HepG2 (cell line): ENCODE results near the gene SLC26A2. TPM values are rescaled to one million over a fixed set of nuclear protein-coding genes. Genes with fewer than 3 reads are reported as not detected.

Experiments
- AGO1 ChIP-seq: fragments of 200-400 bp; formaldehyde crosslinking; IDR thresholded peaks from 2 replicates; pipeline ENCODE4 v1.6.1; 2017; ENCODE audit warnings: mild to moderate bottlenecking, low read depth, low read length, moderate library complexity; ENCODE audit not compliant: poor library complexity, severe bottlenecking
- ATF7-NPFF ChIP-seq: sonication (generic); formaldehyde crosslinking; IDR thresholded peaks from 2 replicates; pipeline ENCODE4 v1.8.1; 2023; ENCODE audit warnings: mild to moderate bottlenecking, low read depth, missing genetic modification reagents, moderate library complexity
- CREB1 ChIP-seq, 2 experiments: fragments of 450-650 bp in 1 of 2; IDR thresholded peaks; 2 replicates each; pipeline ENCODE4 v1.6.1; 2016 to 2017; ENCODE audit warnings: control low read depth in 1 of 2, mild to moderate bottlenecking in 1 of 2, missing compliant biosample characterization in 1 of 2, missing genetic modification characterization in 1 of 2
- FIP1L1 ChIP-seq: fragments of 200-400 bp; formaldehyde crosslinking; IDR thresholded peaks from 2 replicates; pipeline ENCODE4 v1.6.1; 2018; ENCODE audit warnings: low read depth, mild to moderate bottlenecking, low read length, moderate library complexity, borderline replicate concordance; ENCODE audit not compliant: insufficient read depth
- MAF1 ChIP-seq: sonication (generic); formaldehyde crosslinking; IDR thresholded peaks from 2 replicates; pipeline ENCODE4 v1.5.0; 2020; ENCODE audit warnings: missing genetic modification reagents, borderline replicate concordance
- MLLT10 ChIP-seq: sonication (generic); formaldehyde crosslinking; IDR thresholded peaks from 2 replicates; pipeline ENCODE4 v1.4.0; 2020; ENCODE audit warnings: missing genetic modification reagents
- NR2F2 ChIP-seq: IDR thresholded peaks from 2 replicates; pipeline ENCODE4 v1.6.1; 2012; ENCODE audit warnings: low read depth, inconsistent platforms, borderline replicate concordance
- RFXAP ChIP-seq: sonication (generic); formaldehyde crosslinking; IDR thresholded peaks from 2 replicates; pipeline ENCODE4 v1.4.0; 2020; ENCODE audit warnings: missing genetic modification reagents, borderline replicate concordance
- WIZ ChIP-seq: sonication (generic); formaldehyde crosslinking; IDR thresholded peaks from 2 replicates; pipeline ENCODE4 v1.5.1; 2020; ENCODE audit warnings: mild to moderate bottlenecking, missing genetic modification reagents
- ZNF333 ChIP-seq: sonication (generic); formaldehyde crosslinking; IDR thresholded peaks from 2 replicates; pipeline ENCODE4 v1.4.0; 2020; ENCODE audit warnings: mild to moderate bottlenecking, missing genetic modification reagents, borderline replicate concordance
- ZNF350 ChIP-seq: sonication (generic); formaldehyde crosslinking; IDR thresholded peaks from 2 replicates; pipeline ENCODE4 v1.4.0; 2020; ENCODE audit warnings: mild to moderate bottlenecking, low read depth, missing genetic modification reagents, borderline replicate concordance
- ZNF614 ChIP-seq: IDR thresholded peaks from 2 replicates; pipeline ENCODE4 v1.6.1; 2018; ENCODE audit warnings: missing biosample characterization, missing genetic modification reagents, inconsistent platforms, borderline replicate concordance
- ZNF691 ChIP-seq: sonication (generic); formaldehyde crosslinking; IDR thresholded peaks from 2 replicates; pipeline ENCODE4 v1.4.0; 2020; ENCODE audit warnings: missing genetic modification reagents, low read depth, mild to moderate bottlenecking, borderline replicate concordance
- ZNF720 ChIP-seq: sonication (generic); formaldehyde crosslinking; IDR thresholded peaks from 2 replicates; pipeline ENCODE4 v1.4.0; 2020; ENCODE audit warnings: missing genetic modification reagents
- polyA plus RNA-seq, 8 experiments: library from polyadenylated mRNA; depleted of rRNA in 3 of 8; stranded (reverse) in 7 of 8; unstranded in 1 of 8; fragments of >200 nt; fragmentation: Illumina TruSeq in 4 of 8; extraction: Trizol in 4 of 8; gene quantifications; 2 replicates each; pipeline versions ENCODE4 v1.2.1 to v1.2.3, GENCODE V29; 2011 to 2016; ENCODE audit warnings: low read depth in 4 of 8, missing spikeins in 1 of 8, mixed read lengths in 1 of 8; ENCODE audit not compliant: insufficient read depth in 1 of 8
- total RNA-seq, 5 experiments: library from RNA; depleted of rRNA; stranded (reverse); fragments of >200 nt; fragmentation: Illumina TruSeq; extraction: Trizol; gene quantifications; 2 replicates each; pipeline ENCODE4 v1.2.3, GENCODE V29; 2016; ENCODE audit warnings: low read depth in 1 of 5
- TF ChIP-seq, protein P1 (sequence below): sonication (generic); formaldehyde crosslinking; IDR thresholded peaks from 2 replicates; pipeline ENCODE4 v1.5.0; 2020; ENCODE audit warnings: mild to moderate bottlenecking, missing genetic modification reagents, borderline replicate concordance
- TF ChIP-seq, protein P2 (sequence below): IDR thresholded peaks from 2 replicates; pipeline ENCODE4 v1.6.1; 2016; ENCODE audit warnings: control low read depth
- TF ChIP-seq, protein P3 (sequence below): sonication (generic); formaldehyde crosslinking; IDR thresholded peaks from 2 replicates; pipeline ENCODE4 v1.4.0; 2020; ENCODE audit warnings: mild to moderate bottlenecking, missing genetic modification reagents
- TF ChIP-seq, protein P4 (sequence below): sonication (generic); formaldehyde crosslinking; IDR thresholded peaks from 2 replicates; pipeline ENCODE4 v1.5.0; 2020; ENCODE audit warnings: mild to moderate bottlenecking, missing genetic modification reagents

SLC26A2 gene
- total and polyA plus RNA-seq, 2 of the 13 experiments (the other 11 are each of a cell fraction or from before 2014, with no cell fraction given) = 2.2 to 7.9 TPM

GRCh38 chr5:149960272-149961185 is at the start of gene SLC26A2 (continued):
- TF ChIP-seq AGO1 = no peak
- no peak for TF ChIP-seq NR2F2
- TF ChIP-seq MAF1 = peak; percentile 73; the same call in 1 of the 2 replicates
- TF ChIP-seq CREB1 (IDR thresholded peaks at IDR 0.05) = peak; percentile 72
- TF ChIP-seq CREB1 (CRISPR knock-in tag; IDR thresholded peaks at IDR 0.05) = no peak; the same call in 1 of the 2 replicates
- no peak for TF ChIP-seq FIP1L1
- TF ChIP-seq, protein P1, sequence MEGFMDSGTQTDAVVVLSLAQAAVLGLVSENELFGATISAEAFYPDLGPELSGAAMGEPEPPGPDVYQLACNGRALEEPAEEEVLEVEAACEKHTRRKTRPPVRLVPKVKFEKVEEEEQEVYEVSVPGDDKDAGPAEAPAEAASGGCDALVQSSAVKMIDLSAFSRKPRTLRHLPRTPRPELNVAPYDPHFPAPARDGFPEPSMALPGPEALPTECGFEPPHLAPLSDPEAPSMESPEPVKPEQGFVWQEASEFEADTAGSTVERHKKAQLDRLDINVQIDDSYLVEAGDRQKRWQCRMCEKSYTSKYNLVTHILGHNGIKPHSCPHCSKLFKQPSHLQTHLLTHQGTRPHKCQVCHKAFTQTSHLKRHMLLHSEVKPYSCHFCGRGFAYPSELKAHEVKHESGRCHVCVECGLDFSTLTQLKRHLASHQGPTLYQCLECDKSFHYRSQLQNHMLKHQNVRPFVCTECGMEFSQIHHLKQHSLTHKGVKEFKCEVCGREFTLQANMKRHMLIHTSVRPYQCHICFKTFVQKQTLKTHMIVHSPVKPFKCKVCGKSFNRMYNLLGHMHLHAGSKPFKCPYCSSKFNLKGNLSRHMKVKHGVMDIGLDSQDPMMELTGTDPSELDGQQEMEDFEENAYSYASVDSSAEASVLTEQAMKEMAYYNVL (CRISPR knock-in tag) = 0 out of 2 replicates have a peak, but pooled peaks have one; percentile 50
- peak; percentile 61 for TF ChIP-seq ZNF691 (CRISPR knock-in tag)
- no peak for TF ChIP-seq WIZ
- peak; percentile 23; the same call in 1 of the 2 replicates for TF ChIP-seq ZNF614 (CRISPR knock-in tag)
- 0 out of 2 replicates have a peak, but pooled peaks have one; percentile 34 for TF ChIP-seq RFXAP
- TF ChIP-seq, protein P2, sequence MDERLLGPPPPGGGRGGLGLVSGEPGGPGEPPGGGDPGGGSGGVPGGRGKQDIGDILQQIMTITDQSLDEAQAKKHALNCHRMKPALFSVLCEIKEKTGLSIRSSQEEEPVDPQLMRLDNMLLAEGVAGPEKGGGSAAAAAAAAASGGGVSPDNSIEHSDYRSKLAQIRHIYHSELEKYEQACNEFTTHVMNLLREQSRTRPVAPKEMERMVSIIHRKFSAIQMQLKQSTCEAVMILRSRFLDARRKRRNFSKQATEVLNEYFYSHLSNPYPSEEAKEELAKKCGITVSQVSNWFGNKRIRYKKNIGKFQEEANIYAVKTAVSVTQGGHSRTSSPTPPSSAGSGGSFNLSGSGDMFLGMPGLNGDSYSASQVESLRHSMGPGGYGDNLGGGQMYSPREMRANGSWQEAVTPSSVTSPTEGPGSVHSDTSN (CRISPR knock-in tag) = peak; percentile 97
- peak; percentile 74 for TF ChIP-seq ATF7-NPFF (CRISPR knock-in tag)
- no peak for TF ChIP-seq MLLT10 (CRISPR knock-in tag)
- no peak for TF ChIP-seq ZNF720 (CRISPR knock-in tag)
- TF ChIP-seq, protein P3, sequence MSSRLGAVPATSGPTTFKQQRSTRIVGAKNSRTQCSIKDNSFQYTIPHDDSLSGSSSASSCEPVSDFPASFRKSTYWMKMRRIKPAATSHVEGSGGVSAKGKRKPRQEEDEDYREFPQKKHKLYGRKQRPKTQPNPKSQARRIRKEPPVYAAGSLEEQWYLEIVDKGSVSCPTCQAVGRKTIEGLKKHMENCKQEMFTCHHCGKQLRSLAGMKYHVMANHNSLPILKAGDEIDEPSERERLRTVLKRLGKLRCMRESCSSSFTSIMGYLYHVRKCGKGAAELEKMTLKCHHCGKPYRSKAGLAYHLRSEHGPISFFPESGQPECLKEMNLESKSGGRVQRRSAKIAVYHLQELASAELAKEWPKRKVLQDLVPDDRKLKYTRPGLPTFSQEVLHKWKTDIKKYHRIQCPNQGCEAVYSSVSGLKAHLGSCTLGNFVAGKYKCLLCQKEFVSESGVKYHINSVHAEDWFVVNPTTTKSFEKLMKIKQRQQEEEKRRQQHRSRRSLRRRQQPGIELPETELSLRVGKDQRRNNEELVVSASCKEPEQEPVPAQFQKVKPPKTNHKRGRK = no peak
- TF ChIP-seq, protein P4, sequence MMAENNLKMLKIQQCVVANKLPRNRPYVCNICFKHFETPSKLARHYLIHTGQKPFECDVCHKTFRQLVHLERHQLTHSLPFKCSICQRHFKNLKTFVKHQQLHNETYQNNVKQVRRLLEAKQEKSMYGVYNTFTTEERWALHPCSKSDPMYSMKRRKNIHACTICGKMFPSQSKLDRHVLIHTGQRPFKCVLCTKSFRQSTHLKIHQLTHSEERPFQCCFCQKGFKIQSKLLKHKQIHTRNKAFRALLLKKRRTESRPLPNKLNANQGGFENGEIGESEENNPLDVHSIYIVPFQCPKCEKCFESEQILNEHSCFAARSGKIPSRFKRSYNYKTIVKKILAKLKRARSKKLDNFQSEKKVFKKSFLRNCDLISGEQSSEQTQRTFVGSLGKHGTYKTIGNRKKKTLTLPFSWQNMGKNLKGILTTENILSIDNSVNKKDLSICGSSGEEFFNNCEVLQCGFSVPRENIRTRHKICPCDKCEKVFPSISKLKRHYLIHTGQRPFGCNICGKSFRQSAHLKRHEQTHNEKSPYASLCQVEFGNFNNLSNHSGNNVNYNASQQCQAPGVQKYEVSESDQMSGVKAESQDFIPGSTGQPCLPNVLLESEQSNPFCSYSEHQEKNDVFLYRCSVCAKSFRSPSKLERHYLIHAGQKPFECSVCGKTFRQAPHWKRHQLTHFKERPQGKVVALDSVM = peak; percentile 51; the same call in 1 of the 2 replicates
- TF ChIP-seq ZNF333 (CRISPR knock-in tag) = peak; percentile 84; the same call in 1 of the 2 replicates
- TF ChIP-seq ZNF350 (CRISPR knock-in tag) = peak; percentile 49; the same call in 1 of the 2 replicates
